Fibroblast of skin of abdomen (primary cell): ENCODE data around the gene PACRG. TPM values are rescaled to one million over a fixed set of nuclear protein-coding genes. Genes with fewer than 3 reads are reported as not detected.
"Not testable (repeated sequence)": the region's sequence is repeated elsewhere in the genome, so short reads cannot be mapped to it uniquely, and the experiment has no call there.

Experiments used
- DNase-seq: peaks from one replicate; pipeline ENCODE4 v3.0.0-alpha.2; 2013
- polyA plus RNA-seq, 2 experiments: library from polyadenylated mRNA; unstranded; fragments of 120-200 nt; gene quantifications; one replicate each; pipeline ENCODE4 v1.2.1, GENCODE V29; 2013; ENCODE audit not compliant: insufficient read length in 2 of 2

Gene PACRG
- 0.31 TPM for polyA plus RNA-seq (2013, experiment 1 of 2; ENCODE audit: insufficient read length)
- polyA plus RNA-seq (2013, experiment 2 of 2; ENCODE audit: insufficient read length), result 0.35 TPM

DNA sequence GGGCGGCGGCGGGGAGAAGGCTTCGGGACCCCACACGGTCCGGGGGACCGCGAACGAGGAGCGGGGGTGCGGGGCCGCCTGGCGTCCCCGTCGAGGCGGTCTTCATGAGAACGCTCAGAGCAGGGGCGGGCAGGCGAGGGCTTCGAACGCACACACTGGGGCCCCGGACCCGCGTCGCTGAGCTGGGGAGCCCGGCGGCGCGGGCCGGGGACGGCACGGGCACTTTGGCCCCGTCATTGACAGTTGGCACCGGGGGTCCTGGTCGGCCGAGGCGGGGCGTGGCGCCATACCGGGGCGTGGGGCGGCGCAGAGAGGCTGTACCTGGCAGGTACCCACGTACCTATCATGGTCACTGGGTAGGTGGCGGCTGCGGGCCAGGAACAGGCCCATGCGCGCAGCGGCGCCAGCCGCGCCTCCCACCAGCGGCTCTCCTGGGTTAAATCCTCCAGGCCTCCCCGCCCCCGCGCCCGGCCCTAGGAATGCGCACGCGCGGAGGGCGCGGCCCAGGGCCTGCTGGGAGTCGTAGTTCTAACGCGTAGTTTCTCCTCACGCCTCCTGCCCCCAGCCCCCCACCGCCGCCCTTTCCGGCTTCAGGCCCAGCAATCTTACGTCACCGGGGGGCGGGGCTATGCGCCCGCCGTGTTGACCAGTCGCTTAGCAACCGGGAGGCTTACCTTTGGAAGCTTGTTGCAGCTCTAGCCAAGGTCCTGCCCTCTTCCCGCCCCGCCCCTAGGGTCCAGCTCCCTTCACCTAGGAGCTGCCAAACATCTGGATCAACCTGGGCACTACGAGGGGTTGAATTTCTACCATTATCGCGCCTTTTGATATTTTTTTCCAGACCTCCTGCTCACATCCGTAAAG, at the start of gene PACRG, which contains the start of gene PRKN:
TSS of gene PACRG (plus strand) at position 653 of the 861 bp plus-strand sequence.
TSS of gene PRKN (minus strand) at position 445 of the 861 bp plus-strand sequence.
- peak; percentile 97 for DNase-seq

GRCh38 chr6:162678896-162679295, 48.9 kb upstream of the PACRG start:
- not testable (repeated sequence) for DNase-seq

- no peak for DNase-seq
Measured at GRCh38 chr6:162679681-162680080, 48.1 kb upstream of the PACRG start.

- DNase-seq, result no peak
Measured at GRCh38 chr6:162680367-162680766, 47.4 kb upstream of the PACRG start.

DNA sequence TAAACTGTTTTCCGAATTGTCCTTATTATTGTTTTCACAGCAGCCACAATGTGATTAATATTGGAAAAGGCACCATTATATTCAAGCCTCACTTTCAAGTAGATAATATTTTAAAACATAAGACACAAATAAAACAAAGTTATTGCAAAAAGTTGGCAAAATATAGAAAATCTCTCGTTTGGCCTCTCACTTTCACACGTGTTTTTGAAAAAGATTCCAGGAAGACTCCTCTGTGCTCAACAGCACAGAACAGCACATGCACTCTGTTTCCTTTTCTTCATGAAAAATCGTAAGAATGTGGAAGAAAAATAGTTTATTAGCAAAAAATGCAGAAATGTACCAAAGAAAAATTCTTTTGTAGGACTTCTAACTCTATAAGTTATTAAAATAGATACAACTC, 46.9 kb upstream of the PACRG start:
- no peak for DNase-seq

DNA sequence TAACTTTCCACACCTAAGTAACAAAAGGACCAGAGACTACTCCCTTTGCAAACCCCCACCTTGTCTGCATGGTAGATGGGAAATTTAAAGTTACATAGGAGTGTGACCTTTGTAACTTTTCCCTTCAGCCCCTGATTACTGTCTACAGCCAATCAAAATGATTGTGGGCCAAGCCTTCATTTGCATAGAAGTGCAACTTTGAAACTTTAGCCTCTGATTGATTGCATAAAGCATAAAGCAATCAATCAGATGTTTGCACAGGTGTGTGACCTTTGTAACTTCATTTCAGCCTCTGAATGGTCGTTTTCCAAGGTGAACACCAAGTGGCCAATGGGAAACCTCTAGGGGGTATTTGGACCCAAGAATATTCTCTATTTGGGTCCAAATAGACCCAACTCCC, 46.3 kb upstream of the PACRG start:
- DNase-seq, result no peak

- DNase-seq, result no peak
Measured at GRCh38 chr6:162683135-162683534, 44.6 kb upstream of the PACRG start.

- no peak for DNase-seq
Measured at GRCh38 chr6:162684052-162684451, 43.7 kb upstream of the PACRG start.

DNA sequence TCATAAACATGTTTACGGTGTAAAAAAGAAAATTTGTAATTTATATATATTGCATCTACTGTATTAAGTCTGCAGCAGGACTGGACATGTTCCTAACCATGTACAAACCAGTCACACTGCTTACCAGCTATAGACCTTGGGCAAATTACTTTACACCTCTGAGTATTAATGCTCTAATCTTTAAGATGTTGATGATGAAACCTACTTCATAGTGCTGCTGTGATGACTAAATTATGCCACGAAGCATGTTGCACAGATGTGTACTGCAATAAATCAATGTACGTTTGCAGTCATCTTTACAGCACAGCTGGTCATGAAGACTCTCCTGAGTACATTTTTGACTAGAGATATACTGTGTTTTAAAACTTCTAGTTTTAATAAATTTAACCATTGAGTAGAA, 42.8 kb upstream of the PACRG start:
- peak; percentile 1 for DNase-seq

DNA sequence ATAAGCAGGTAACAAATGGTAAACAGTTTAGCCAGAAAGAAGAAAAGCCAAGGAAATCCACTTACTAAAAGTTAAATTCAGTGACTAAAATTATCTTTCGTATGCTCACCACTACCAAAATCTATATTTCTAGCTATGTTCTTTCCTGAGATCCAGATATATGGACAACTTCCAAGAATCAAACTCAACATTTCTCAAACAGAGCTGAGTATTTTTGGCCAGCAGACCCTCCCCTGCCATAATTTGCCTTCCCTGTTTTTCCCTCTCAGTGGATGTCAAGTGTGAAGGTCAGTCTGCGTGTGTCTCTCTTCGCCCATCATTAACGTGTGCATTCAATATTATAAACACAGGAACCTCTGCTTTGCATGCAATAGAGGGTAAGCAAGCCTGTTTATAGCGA, 42.2 kb upstream of the PACRG start:
- no peak for DNase-seq

GRCh38 chr6:162688751-162689345, 38.9 kb upstream of the PACRG start:
- no peak for DNase-seq

DNA sequence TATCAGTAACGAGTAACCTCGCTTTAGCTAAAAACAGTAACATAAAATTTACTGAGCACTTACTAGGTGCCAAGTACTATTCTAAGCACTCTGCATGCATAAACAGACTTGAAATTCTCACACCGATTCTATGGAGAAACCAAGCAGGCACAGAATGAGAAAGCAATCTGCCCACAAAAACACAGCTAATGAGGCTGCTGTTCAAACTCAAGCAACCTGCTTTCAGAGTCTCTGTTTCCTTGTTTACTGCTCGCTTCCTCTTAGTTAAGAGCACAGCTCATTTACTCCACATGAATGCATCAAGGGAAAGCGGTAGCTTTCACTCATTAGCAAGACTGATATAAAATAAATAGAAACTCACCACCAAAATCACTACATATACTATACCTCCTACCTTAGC, 37.6 kb upstream of the PACRG start:
- DNase-seq, result no peak

DNA sequence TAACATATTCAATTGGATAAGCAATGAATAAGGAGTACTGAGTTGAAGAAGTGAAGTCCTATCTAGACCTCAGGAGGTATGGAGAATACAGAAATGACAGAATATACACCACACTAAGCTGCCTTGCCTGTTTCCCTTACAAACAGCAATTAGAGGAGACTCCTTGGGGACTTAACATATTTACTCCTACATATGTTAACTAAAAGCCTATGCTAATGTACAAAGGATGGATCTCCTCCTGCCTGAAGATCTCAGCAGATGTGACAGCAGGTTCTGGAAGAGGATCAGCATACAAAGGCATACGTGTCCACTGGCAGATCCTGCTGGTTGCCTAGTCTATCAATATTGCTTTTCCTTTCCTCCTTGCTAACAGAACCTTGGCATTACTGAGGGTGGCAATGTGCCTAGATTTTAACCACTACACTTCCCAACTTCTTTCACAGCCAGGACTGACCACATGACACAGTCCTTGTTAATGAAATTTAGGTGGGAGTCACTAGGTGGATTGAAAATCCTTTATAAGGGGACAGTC, 29.8 kb upstream of the PACRG start:
- no peak for DNase-seq

DNA sequence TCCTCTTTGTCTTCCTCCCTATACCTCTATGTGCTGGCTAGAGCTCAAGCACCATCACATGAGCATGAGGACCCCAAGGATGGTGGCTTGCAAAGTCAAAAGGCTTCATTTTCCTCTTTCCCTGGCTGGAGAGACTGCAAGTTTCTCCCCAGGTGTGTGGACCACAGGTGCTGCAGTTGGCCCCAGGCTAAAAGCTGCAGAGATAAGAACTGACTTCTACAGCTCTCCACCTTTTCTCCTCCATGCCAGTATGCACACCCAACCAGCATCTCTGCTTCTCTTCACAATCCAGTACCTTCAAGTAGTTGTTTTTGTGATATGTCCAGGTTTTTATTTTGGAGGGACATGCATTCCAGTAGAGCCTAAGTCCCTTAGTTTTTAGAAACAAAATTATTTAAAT, 29.3 kb upstream of the PACRG start:
- DNase-seq, result no peak

GRCh38 chr6:162699961-162700360, 27.8 kb upstream of the PACRG start:
- peak; percentile 10 for DNase-seq

DNA sequence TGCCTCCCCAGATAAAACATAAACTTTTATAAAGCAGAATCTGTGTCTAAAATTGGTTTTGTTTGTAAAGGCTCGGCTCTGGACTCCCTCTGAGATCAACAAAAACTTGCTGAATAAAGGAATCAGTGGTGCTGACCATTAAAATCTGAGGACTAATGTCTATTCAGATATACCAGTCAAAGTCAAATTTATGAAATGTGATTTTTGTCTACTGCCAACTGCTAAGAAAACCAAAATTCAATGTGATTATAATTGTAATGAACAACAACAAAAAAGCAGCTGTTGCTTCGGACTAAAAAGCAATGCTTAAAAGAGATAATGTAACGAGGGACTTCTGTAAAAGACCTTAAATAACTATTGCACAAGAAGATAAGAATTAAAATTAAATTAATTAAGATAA, 26.8 kb upstream of the PACRG start:
- no peak for DNase-seq

DNA sequence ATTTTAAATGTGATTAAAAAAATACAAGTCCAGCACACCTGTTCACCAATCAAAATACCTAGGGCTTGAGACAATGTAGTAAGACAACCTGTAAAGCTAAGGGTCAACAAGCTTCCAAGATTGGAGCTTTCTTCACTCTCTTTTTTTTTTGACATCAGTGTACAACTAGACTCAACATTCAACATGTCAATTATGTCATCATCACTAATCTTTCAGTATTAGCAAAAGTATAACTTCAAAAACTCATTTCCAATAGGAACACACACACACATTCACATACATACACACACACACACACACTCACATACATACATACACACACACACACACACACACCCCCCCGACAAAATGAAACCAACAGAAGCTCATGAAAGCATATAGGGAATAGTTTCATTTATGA, 26.2 kb upstream of the PACRG start:
- DNase-seq, result no peak

- DNase-seq, result no peak
Measured at GRCh38 chr6:162702446-162702845, 25.3 kb upstream of the PACRG start.

DNA sequence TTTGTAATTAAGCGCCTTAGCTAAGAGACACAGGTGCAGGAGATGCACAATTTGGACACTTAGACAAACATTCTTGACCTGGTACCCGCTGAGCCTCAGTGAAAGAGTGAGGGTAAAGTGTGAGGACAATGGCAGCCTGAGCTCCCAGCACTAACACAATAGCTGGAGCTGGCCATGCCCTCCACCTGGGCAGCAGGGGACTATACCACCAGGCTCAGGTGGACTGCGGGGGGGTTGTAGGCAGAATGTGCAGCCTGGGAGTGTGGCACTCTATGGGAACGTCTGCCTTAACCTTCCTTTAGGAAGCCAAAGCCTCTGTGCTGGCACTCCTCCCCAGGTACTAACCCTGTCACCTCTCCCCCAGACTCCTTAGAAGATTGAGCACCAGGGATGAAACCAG, 23.8 kb upstream of the PACRG start:
- no peak for DNase-seq

GRCh38 chr6:162705736-162706135, 22.0 kb upstream of the PACRG start:
- no peak for DNase-seq

GRCh38 chr6:162706232-162706631, 21.5 kb upstream of the PACRG start:
- peak; percentile 18 for DNase-seq

GRCh38 chr6:162708971-162709370, 18.8 kb upstream of the PACRG start:
- no peak for DNase-seq

DNA sequence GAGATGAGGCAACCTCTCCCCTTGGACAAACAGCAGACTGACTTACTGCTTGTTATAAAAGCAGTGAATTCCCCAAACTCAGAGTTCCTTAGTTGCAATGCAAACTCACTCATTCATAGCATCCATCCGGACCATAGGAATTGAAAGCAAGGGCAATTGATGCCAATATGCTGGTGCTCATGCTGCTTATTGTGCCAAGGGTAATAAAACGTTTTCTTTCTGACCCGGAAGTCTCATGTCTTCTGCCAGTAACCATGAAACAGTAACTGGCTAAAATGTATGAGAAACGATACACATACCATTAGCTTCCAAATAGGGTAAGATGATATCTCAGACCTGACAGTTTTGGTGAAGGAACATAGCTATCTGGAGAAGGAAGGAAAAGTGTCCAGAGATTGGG, 18.3 kb upstream of the PACRG start:
- no peak for DNase-seq

DNA sequence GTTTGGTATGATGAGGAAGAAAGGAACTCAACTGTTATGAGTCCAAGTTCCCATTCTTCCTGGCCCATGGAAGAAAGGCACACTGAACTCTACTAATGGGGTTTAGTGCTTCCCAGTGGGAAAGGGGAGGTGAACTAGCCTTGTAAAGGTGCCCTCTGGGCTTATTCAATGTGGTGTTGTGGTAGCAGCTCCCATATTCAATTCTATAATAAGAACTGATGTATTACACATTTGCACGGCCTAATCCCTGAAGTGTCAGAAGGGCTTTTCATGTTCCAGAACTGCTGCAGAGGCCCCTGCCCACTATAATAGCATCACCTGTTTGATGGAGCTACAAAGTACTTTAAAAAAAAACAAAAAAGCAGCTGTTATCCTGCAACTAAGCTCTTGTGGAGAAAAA, 17.4 kb upstream of the PACRG start:
- no peak for DNase-seq
